H9 (cell line): ENCODE results near the gene ZHX3. TPM values are rescaled to one million over a fixed set of nuclear protein-coding genes. Genes with fewer than 3 reads are reported as not detected.

Experiments used
- DNase-seq: peaks from one replicate; pipeline ENCODE4 v3.0.0-alpha.2; 2017
- H2AFZ ChIP-seq: one replicate; pipeline ENCODE4 v1.6.1; 2013; ENCODE audit warnings: mild to moderate bottlenecking, low read length, control low read depth, moderate library complexity
- H2AK5ac ChIP-seq: 2 replicates; pipeline ENCODE4 v1.6.1; 2013; ENCODE audit warnings: low read length, control low read depth, mixed read lengths; ENCODE audit not compliant: insufficient read length
- H2BK120ac ChIP-seq: one replicate; pipeline ENCODE4 v1.6.1; 2013; ENCODE audit warnings: low read depth, mild to moderate bottlenecking, low read length, control low read depth, inconsistent platforms; ENCODE audit not compliant: poor library complexity, severe bottlenecking
- H2BK12ac ChIP-seq: 2 replicates; pipeline ENCODE4 v1.6.1; 2013; ENCODE audit warnings: low read length, control low read depth, mixed read lengths, low read depth; ENCODE audit not compliant: insufficient read length
- H2BK15ac ChIP-seq: 2 replicates; pipeline ENCODE4 v1.6.1; 2013; ENCODE audit warnings: low read depth, low read length, control low read depth
- H2BK20ac ChIP-seq: one replicate; pipeline ENCODE4 v1.6.1; 2013; ENCODE audit warnings: low read depth, mild to moderate bottlenecking, low read length, control low read depth, inconsistent platforms; ENCODE audit not compliant: poor library complexity, severe bottlenecking
- H2BK5ac ChIP-seq: 2 replicates; pipeline ENCODE4 v1.6.1; 2013; ENCODE audit warnings: low read length, control low read depth, mixed read lengths; ENCODE audit not compliant: insufficient read length
- H3K14ac ChIP-seq: 2 replicates; pipeline ENCODE4 v1.6.1; 2013; ENCODE audit warnings: low read length, control low read depth; ENCODE audit not compliant: insufficient read depth
- H3K18ac ChIP-seq: 2 replicates; pipeline ENCODE4 v1.6.1; 2013; ENCODE audit warnings: low read depth, mild to moderate bottlenecking, mixed read lengths, low read length, control low read depth; ENCODE audit not compliant: insufficient read length
- H3K23ac ChIP-seq: 2 replicates; pipeline ENCODE4 v1.6.1; 2013; ENCODE audit warnings: low read length, control low read depth, mixed read lengths, low read depth; ENCODE audit not compliant: insufficient read length
- H3K23me2 ChIP-seq: 2 replicates; pipeline ENCODE4 v1.6.1; 2013; ENCODE audit warnings: low read depth, mild to moderate bottlenecking, mixed read lengths, low read length, control low read depth; ENCODE audit not compliant: insufficient read length, poor library complexity, severe bottlenecking
- H3K27ac ChIP-seq: 2 replicates; pipeline ENCODE4 v1.5.1; 2013; ENCODE audit warnings: low read length, control low read depth, mixed read lengths, low read depth; ENCODE audit not compliant: insufficient read length
- H3K27me3 ChIP-seq: 2 replicates; pipeline ENCODE4 v1.6.1; 2013; ENCODE audit warnings: low read length, control low read depth, inconsistent platforms; ENCODE audit not compliant: insufficient read depth
- H3K4ac ChIP-seq: 2 replicates; pipeline ENCODE4 v1.6.1; 2013; ENCODE audit warnings: low read depth, mild to moderate bottlenecking, control low read depth, inconsistent platforms, low read length, moderate library complexity
- H3K4me1 ChIP-seq: 2 replicates; pipeline ENCODE4 v1.6.1; 2013; ENCODE audit warnings: low read length, control low read depth, inconsistent platforms; ENCODE audit not compliant: insufficient read depth
- H3K4me2 ChIP-seq: 2 replicates; pipeline ENCODE4 v1.6.1; 2013; ENCODE audit warnings: low read length, control low read depth, mixed read lengths; ENCODE audit not compliant: insufficient read length, insufficient read depth
- H3K56ac ChIP-seq: 2 replicates; pipeline ENCODE4 v1.6.1; 2013; ENCODE audit warnings: low read depth, mild to moderate bottlenecking, mixed read lengths, low read length, control low read depth; ENCODE audit not compliant: insufficient read length
- H3K79me1 ChIP-seq: 2 replicates; pipeline ENCODE4 v1.6.1; 2013; ENCODE audit warnings: low read depth, mild to moderate bottlenecking, moderate library complexity, low read length, control low read depth, inconsistent platforms; ENCODE audit not compliant: insufficient read depth, poor library complexity, severe bottlenecking
- H3K79me2 ChIP-seq: 2 replicates; pipeline ENCODE4 v1.6.1; 2013; ENCODE audit warnings: low read length, control low read depth, inconsistent platforms; ENCODE audit not compliant: insufficient read depth
- H3K9ac ChIP-seq: 2 replicates; pipeline ENCODE4 v1.6.1; 2013; ENCODE audit warnings: low read length, control low read depth, mixed read lengths; ENCODE audit not compliant: insufficient read length; ENCODE audit errors: extremely low read depth
- H3K9me3 ChIP-seq: one replicate; pipeline ENCODE4 v1.6.1; 2013; ENCODE audit warnings: low read depth, low read length, inconsistent platforms; ENCODE audit not compliant: control insufficient read depth
- H3T11ph ChIP-seq: one replicate; pipeline ENCODE4 v1.6.1; 2013; ENCODE audit warnings: mild to moderate bottlenecking, low read length, control low read depth, inconsistent platforms
- H4K20me1 ChIP-seq: one replicate; pipeline ENCODE4 v1.6.1; 2013; ENCODE audit not compliant: control insufficient read depth, insufficient read length, insufficient read depth
- H4K5ac ChIP-seq: 2 replicates; pipeline ENCODE4 v1.6.1; 2013; ENCODE audit warnings: low read depth, mild to moderate bottlenecking, mixed read lengths, low read length, control low read depth; ENCODE audit not compliant: insufficient read length
- H4K8ac ChIP-seq: replicated peaks from 2 replicates; pipeline ENCODE4 v1.6.1; 2013; ENCODE audit warnings: low read length, control low read depth, mixed read lengths, low read depth; ENCODE audit not compliant: insufficient read length
- H4K91ac ChIP-seq: 2 replicates; pipeline ENCODE4 v1.6.1; 2013; ENCODE audit warnings: low read depth, mild to moderate bottlenecking, moderate library complexity, mixed read lengths, low read length, control low read depth; ENCODE audit not compliant: insufficient read length
- H3K27ac Mint-ChIP-seq, 3 experiments: 2 replicates in 2 of 3; 3 replicates in 1 of 3; pipeline ENCODE4 v1.8.0; 2020 to 2021; ENCODE audit warnings: mixed read lengths in 3 of 3, mild to moderate bottlenecking in 1 of 3, moderate library complexity in 1 of 3
- H3K27me3 Mint-ChIP-seq: 2 replicates; pipeline ENCODE4 v1.8.0; 2021; ENCODE audit warnings: low read depth, mild to moderate bottlenecking, moderate library complexity, mixed read lengths
- H3K36me3 Mint-ChIP-seq, 3 experiments: 2 replicates in 2 of 3; 3 replicates in 1 of 3; pipeline ENCODE4 v1.8.0; 2020 to 2021; ENCODE audit warnings: low read depth in 3 of 3, mixed read lengths in 3 of 3; ENCODE audit not compliant: insufficient read depth in 1 of 3
- H3K4me1 Mint-ChIP-seq, 2 experiments: 2 replicates each; pipeline ENCODE4 v1.8.0; 2020; ENCODE audit warnings: mixed read lengths in 2 of 2
- H3K4me3 Mint-ChIP-seq, 2 experiments: 2 replicates in 1 of 2; 3 replicates in 1 of 2; pipeline ENCODE4 v1.8.0; 2020 to 2021; ENCODE audit warnings: mild to moderate bottlenecking in 2 of 2, mixed read lengths in 2 of 2, moderate library complexity in 1 of 2
- H3K9me3 Mint-ChIP-seq, 2 experiments: 2 replicates in 1 of 2; 3 replicates in 1 of 2; pipeline ENCODE4 v1.8.0; 2020; ENCODE audit warnings: mild to moderate bottlenecking in 2 of 2, mixed read lengths in 2 of 2, moderate library complexity in 1 of 2
- WGBS: extraction: QIAGEN DNeasy Blood & Tissue Kit; methylation state at CpG from one replicate; pipeline ENCODE4 v1.1.7; 2013; ENCODE audit warnings: missing lambda C conversion rate, low lambda C conversion rate, mixed read lengths; ENCODE audit not compliant: insufficient read length; ENCODE audit errors: extremely low coverage; 5-methylcytosine and 5-hydroxymethylcytosine counted together
- total RNA-seq: library from RNA; stranded (reverse); gene quantifications from 2 replicates; pipeline ENCODE4 v1.2.1, GENCODE V29; 2021
- TF ChIP-seq, protein P1 (sequence below): fragments of 200-600 bp; sonication (generic); conservative IDR thresholded peaks from 3 replicates; pipeline ENCODE4 v1.8.0; 2021; ENCODE audit warnings: antibody characterized with exemption, mild to moderate bottlenecking

ZHX3 gene
- total RNA-seq, 1 experiment from 2014 or later, result 4.4 TPM

DNA sequence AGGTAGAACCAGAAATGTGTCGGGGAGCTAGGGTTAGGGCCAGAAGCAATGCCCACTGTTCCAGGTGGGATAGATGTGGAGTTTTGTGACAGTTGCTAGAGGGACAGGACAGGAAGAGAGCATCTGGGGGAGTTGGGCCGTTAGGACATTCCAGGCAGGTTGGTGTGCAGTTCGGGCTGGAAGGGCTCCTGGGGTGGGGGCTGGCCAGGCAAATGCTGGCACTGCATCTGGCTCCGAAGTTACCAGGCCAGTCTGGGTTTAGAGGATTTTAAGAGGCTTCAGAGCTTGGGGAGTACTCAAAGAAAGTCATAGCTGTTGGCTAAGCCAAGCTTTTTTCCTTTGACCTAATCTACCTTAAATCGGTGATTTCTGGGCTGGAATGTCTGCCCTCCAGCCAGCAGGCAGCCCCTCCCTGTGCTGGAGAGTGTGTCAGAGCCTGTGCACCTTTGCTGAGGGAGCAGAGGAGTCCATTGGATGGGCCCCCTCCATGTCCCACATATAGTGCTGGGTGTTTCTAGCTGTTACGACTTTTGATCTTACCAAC, 159.4 kb downstream of the ZHX3 start:
- H3T11ph ChIP-seq, result no peak overlapping the region
- WGBS, result no CpG with 5 or more reads among the region's 6 CpGs
- H2AFZ ChIP-seq, result no peak overlapping the region
- no peaks in the 10 kb centered on the region for H3K9me3 ChIP-seq
- no peak overlapping the region for H4K8ac ChIP-seq
- no peak overlapping the region for H4K5ac ChIP-seq
- H2BK5ac ChIP-seq, result no peak overlapping the region
- peaks cover 2% of the 10 kb centered on the region; the same call in 1 of the 2 replicates for H3K4me1 ChIP-seq
- peaks cover 11% of the 10 kb centered on the region for H3K79me1 ChIP-seq
- no peak overlapping the region for H2BK20ac ChIP-seq
- DNase-seq, result no peak
- no peak overlapping the region for H2BK15ac ChIP-seq
- Mint-ChIP-seq H3K4me1 (peaks cover 41 to 47% of the 10 kb centered on the region in 2 experiments), H3K27me3 (no peaks in the 10 kb centered on the region), H3K27ac (peak overlapping the region; percentile 76 to 88 (median 85); a peak in 6 of 7 replicates), H3K36me3 (peaks cover 28 to 33% (median 32%) of the 10 kb centered on the region in 3 experiments), H3K4me3 (no peak overlapping the region), H3K9me3 (no peaks in the 10 kb centered on the region)
- H3K18ac ChIP-seq, result no peak overlapping the region
- no peak overlapping the region for H3K14ac ChIP-seq
- TF ChIP-seq, protein P1, sequence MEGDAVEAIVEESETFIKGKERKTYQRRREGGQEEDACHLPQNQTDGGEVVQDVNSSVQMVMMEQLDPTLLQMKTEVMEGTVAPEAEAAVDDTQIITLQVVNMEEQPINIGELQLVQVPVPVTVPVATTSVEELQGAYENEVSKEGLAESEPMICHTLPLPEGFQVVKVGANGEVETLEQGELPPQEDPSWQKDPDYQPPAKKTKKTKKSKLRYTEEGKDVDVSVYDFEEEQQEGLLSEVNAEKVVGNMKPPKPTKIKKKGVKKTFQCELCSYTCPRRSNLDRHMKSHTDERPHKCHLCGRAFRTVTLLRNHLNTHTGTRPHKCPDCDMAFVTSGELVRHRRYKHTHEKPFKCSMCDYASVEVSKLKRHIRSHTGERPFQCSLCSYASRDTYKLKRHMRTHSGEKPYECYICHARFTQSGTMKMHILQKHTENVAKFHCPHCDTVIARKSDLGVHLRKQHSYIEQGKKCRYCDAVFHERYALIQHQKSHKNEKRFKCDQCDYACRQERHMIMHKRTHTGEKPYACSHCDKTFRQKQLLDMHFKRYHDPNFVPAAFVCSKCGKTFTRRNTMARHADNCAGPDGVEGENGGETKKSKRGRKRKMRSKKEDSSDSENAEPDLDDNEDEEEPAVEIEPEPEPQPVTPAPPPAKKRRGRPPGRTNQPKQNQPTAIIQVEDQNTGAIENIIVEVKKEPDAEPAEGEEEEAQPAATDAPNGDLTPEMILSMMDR, result no peak
- no peak overlapping the region for H3K4ac ChIP-seq
- H3K23ac ChIP-seq, result no peak overlapping the region
- no peak overlapping the region for H2BK120ac ChIP-seq
- H3K23me2 ChIP-seq, result no peaks in the 10 kb centered on the region
- no peak overlapping the region for H2BK12ac ChIP-seq
- no peaks in the 10 kb centered on the region for H3K27me3 ChIP-seq
- H2AK5ac ChIP-seq, result no peak overlapping the region
- H3K56ac ChIP-seq, result no peak overlapping the region
- no peak overlapping the region for H3K27ac ChIP-seq
- peaks cover 31% of the 10 kb centered on the region; the same call in 1 of the 2 replicates for H3K79me2 ChIP-seq
- H3K9ac ChIP-seq, result no peak overlapping the region
- H3K4me2 ChIP-seq, result no peak overlapping the region
- peaks cover 2% of the 10 kb centered on the region for H4K20me1 ChIP-seq
- H4K91ac ChIP-seq, result no peak overlapping the region
